CD4-positive, alpha-beta memory T cell (primary cell): ENCODE data around the gene GALK2. TPM values are rescaled to one million over a fixed set of nuclear protein-coding genes. Genes with fewer than 3 reads are reported as not detected.
A peak's percentile ranks its signal among the peaks of the same experiment; 100 is the strongest.

Experiments used
- CTCF ChIA-PET: fragments of 350-600 bp; sonication (Branson Sonifier 250); formaldehyde crosslinking; loops from one replicate; lab custom pipeline; 2021; ENCODE audit warnings: inconsistent platforms; ENCODE audit not compliant: partially characterized antibody; lab: Charles Lee
- POLR2A ChIA-PET: fragments of 350-600 bp; sonication (Branson Sonifier 250); formaldehyde crosslinking; loops from one replicate; lab custom pipeline; 2021; ENCODE audit not compliant: partially characterized antibody; lab: Charles Lee
- DNase-seq, 5 donors: peaks; one replicate each; pipeline versions ENCODE4 v3.0.0 to v3.0.0-alpha.2; 2020 to 2022; ENCODE audit warnings: mixed read lengths in 1 of 5
- H3K27ac ChIP-seq: one replicate; pipeline ENCODE4 v1.7.0; 2013; ENCODE audit warnings: low read depth, low read length
- H3K27me3 ChIP-seq: 2 replicates; pipeline ENCODE4 v1.7.0; 2013; ENCODE audit warnings: mild to moderate bottlenecking, low read length, moderate library complexity; ENCODE audit not compliant: insufficient read depth
- H3K36me3 ChIP-seq: 2 replicates; pipeline ENCODE4 v1.7.0; 2013; ENCODE audit warnings: mild to moderate bottlenecking, low read length, moderate library complexity; ENCODE audit not compliant: insufficient read depth
- H3K4me1 ChIP-seq: 2 replicates; pipeline ENCODE4 v1.7.0; 2013; ENCODE audit warnings: mild to moderate bottlenecking, low read length, moderate library complexity; ENCODE audit not compliant: insufficient read depth
- H3K4me3 ChIP-seq, 2 donors: one replicate each; pipeline ENCODE4 v1.7.0; 2013; ENCODE audit warnings: low read length in 2 of 2, mild to moderate bottlenecking in 1 of 2
- H3K9me3 ChIP-seq, 2 donors: one replicate each; pipeline ENCODE4 v1.7.0; 2013; ENCODE audit warnings: low read length in 2 of 2, control low read depth in 1 of 2; ENCODE audit not compliant: control insufficient read depth in 1 of 2
- H3K27ac Mint-ChIP-seq, 7 donors: one replicate each; pipeline ENCODE4 v1.8.0; 2020 to 2021; ENCODE audit warnings: mixed read lengths in 7 of 7, mild to moderate bottlenecking in 6 of 7, inconsistent platforms in 3 of 7, moderate library complexity in 3 of 7
- H3K27me3 Mint-ChIP-seq, 2 donors: one replicate each; pipeline ENCODE4 v1.8.0; 2020 to 2021; ENCODE audit warnings: mixed read lengths in 2 of 2
- H3K36me3 Mint-ChIP-seq, 2 donors: one replicate each; pipeline ENCODE4 v1.8.0; 2020 to 2021; ENCODE audit warnings: mixed read lengths in 2 of 2, inconsistent platforms in 1 of 2, mild to moderate bottlenecking in 1 of 2
- H3K4me1 Mint-ChIP-seq, 4 donors: one replicate each; pipeline ENCODE4 v1.8.0; 2020 to 2021; ENCODE audit warnings: mixed read lengths in 4 of 4, mild to moderate bottlenecking in 1 of 4
- H3K4me3 Mint-ChIP-seq, 8 donors: one replicate each; pipeline ENCODE4 v1.8.0; 2020 to 2021; ENCODE audit warnings: mixed read lengths in 8 of 8, mild to moderate bottlenecking in 7 of 8, moderate library complexity in 6 of 8, inconsistent platforms in 3 of 8
- H3K9me3 Mint-ChIP-seq, 8 donors: one replicate each; pipeline ENCODE4 v1.8.0; 2020 to 2021; ENCODE audit warnings: mixed read lengths in 8 of 8, mild to moderate bottlenecking in 5 of 8, inconsistent platforms in 3 of 8, moderate library complexity in 1 of 8
- intact Hi-C: fragments of 100-400 bp; cut with micrococcal nuclease; formaldehyde crosslinking; loops from one replicate; pipeline ENCODE4 v1.15.1; 2023
- polyA plus RNA-seq, 2 donors: library from polyadenylated mRNA; unstranded; fragments of 300-500 nt; fragmentation: Illumina TruSeq; gene quantifications; one replicate each; pipeline ENCODE4 v1.2.3, GENCODE V29; 2021
- total RNA-seq, 2 experiments: library from RNA; stranded (reverse); gene quantifications; one replicate each; pipeline ENCODE4 v1.2.3, GENCODE V29; 2021

Gene GALK2
- total and polyA plus RNA-seq, 4 experiments from 2014 or later: 25.4 to 31.5 (median 30.8) TPM

DNA sequence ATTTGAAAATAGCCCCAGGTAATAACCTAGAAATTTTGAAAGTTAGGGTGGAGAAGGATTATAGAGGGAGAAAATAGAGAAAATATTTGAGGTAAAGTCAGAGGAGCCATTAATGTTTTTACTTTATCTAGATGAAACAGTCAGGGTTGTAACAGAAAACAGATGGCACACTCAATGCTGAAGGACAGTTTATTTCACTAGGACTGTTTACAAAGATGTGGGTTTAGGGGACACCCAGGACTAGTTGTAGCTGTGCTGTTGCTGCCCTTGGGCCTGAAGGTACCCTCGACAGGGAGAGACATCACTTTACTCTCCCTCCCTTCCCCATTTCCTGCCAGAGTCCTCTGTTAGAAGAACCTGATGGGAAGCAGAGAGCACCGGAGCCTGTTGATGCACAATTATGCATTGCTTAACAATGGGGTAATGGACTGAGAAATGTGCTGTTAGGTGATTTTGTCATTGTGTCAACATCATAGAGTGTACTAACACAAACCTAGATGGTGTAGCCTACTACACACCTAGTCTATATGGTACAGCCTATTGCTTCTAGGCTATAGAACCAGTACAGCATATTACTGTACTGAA, 103.8 kb downstream of the GALK2 start:
- Mint-ChIP-seq H3K36me3 (peaks cover 36 to 42% of the 10 kb centered on the region in 2 donors), H3K9me3 (no peaks in the 10 kb centered on the region)

DNA sequence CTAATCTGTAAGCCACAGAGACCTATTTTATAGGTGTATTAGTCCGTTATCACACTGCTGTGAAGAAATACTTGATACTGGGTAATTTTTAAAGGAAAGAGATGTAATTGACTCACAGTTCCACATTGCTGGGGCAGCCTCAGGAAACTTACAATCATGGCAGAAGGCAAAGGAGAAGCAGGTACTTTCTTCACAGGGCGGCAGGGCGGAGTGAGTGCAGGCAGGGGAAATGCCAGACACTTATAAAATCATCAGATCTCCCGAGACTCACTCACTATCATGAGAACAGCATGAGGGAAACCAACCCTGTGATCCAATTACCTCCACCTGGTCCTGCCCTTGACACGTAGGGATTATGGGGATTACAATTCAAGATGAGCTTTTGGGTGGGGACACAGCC, 108.7 kb downstream of the GALK2 start:
- Histone ChIP-seq H3K4me1 (no peaks in the 10 kb centered on the region), H3K27me3 (no peaks in the 10 kb centered on the region), H3K27ac (no peak overlapping the region), H3K9me3 (no peaks in the 10 kb centered on the region), H3K36me3 (peaks cover 15% of the 10 kb centered on the region), H3K4me3 (no peak overlapping the region)
- H3K4me3 Mint-ChIP-seq: no peak overlapping the region
- POLR2A ChIA-PET: no interaction called here
- CTCF ChIA-PET: no interaction called here
- no peaks in the 10 kb centered on the region for H3K27me3 Mint-ChIP-seq
- no peak overlapping the region for H3K27ac Mint-ChIP-seq
- no peak for DNase-seq
- H3K36me3 Mint-ChIP-seq: peaks cover 46 to 60% of the 10 kb centered on the region in 2 donors
- peaks cover 0 to 4% (median 2%) of the 10 kb centered on the region in 4 donors for H3K4me1 Mint-ChIP-seq
- H3K9me3 Mint-ChIP-seq: no peaks in the 10 kb centered on the region
- intact Hi-C loops: no loop called here

More for the DNA sequence above, 103.8 kb downstream of the GALK2 start:
- Histone ChIP-seq H3K4me3 (no peak overlapping the region), H3K9me3 (no peaks in the 10 kb centered on the region), H3K27ac (no peak overlapping the region), H3K36me3 (no peaks in the 10 kb centered on the region), H3K27me3 (no peaks in the 10 kb centered on the region), H3K4me1 (no peaks in the 10 kb centered on the region)
- ChIA-PET POLR2A (no interaction called here), CTCF (no interaction called here)
- Mint-ChIP-seq H3K4me1 (peaks cover 0 to 11% (median 5%) of the 10 kb centered on the region in 4 donors), H3K4me3 (no peak overlapping the region), H3K27ac (peak overlapping the region in 1 of 7 donors; percentile 29), H3K27me3 (no peaks in the 10 kb centered on the region)
- intact Hi-C loops: no loop called here
- DNase-seq: no peak

DNA sequence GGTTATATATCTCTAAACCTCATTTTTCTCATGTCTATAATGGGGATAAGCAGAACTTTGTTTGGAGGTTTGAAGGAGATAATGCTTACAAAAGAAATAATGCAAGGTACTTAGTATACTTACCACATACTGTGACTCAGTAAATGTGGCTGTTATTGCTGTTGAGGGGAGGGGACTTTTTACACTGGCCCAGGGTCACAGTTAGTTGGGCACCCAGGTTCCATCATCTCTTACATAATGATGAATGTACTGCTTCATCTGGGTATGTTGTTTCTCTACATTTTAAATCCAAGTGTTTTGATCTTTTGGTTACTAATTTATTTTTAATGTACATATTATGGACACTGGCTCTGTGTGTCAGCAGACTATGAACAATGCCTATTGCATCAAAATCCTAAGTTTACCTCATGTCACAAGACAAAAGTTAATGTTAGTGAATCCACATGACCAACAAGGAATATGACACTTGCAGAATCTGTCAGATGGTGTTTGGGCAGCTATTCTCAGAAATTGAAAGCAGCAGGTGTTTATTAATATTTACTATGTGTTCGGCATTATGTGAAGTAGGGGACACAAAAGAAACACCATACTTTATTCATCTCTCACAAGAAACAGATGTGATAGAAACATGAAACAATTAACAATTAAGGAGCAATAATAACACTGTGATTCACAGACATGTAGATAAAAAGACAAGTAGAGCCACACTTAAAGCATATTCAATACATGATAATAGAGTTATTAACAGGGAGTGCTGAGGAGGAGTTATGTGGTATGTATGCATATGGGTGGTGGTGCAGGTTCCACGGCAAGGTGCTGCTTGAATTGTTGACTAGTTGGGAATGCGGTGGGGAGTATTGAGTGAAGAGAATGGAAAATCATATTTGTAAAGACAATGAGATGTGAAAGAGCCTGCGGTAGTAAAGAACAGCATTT, 109.7 kb downstream of the GALK2 start:
- H3K27ac ChIP-seq: no peak overlapping the region
- DNase-seq: no peak
- Mint-ChIP-seq H3K4me3 (no peak overlapping the region), H3K36me3 (peaks cover 55 to 67% of the 10 kb centered on the region in 2 donors), H3K27me3 (no peaks in the 10 kb centered on the region), H3K9me3 (no peaks in the 10 kb centered on the region), H3K4me1 (peaks cover 0 to 5% (median 2%) of the 10 kb centered on the region in 4 donors), H3K27ac (no peak overlapping the region)
- H3K36me3 ChIP-seq: peaks cover 16% of the 10 kb centered on the region
- intact Hi-C loops: no loop called here
- no peaks in the 10 kb centered on the region for H3K9me3 ChIP-seq
- H3K27me3 ChIP-seq: no peaks in the 10 kb centered on the region
- POLR2A ChIA-PET: no interaction called here
- H3K4me3 ChIP-seq: no peak overlapping the region
- no peaks in the 10 kb centered on the region for H3K4me1 ChIP-seq
- CTCF ChIA-PET: no interaction called here

DNA sequence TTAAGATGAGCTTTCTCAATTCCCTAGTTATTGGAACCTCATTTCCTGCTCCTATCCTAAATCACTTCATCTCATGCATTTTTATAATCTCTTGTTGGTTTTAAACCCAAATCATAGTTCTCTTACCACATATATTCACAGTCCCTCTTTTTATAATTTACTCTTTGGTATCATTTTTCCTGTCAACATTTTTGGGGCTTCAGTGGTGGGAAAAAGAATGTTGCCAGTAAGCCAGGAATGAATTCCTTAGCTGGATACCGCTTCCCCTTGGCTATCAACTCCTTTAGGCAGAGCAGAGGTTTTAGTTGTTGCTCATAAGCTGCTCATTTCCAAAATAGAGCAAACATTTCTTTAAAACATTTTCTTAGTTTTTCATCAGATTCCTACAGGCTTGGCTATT, 112.3 kb downstream of the GALK2 start:
- Histone ChIP-seq H3K9me3 (no peaks in the 10 kb centered on the region), H3K27me3 (no peaks in the 10 kb centered on the region), H3K27ac (no peak overlapping the region), H3K4me1 (no peaks in the 10 kb centered on the region), H3K4me3 (no peak overlapping the region), H3K36me3 (peaks cover 16% of the 10 kb centered on the region)
- peaks cover 0 to 1% (median 0%) of the 10 kb centered on the region in 8 donors for H3K9me3 Mint-ChIP-seq
- CTCF ChIA-PET: no interaction called here
- no peaks in the 10 kb centered on the region for H3K27me3 Mint-ChIP-seq
- peaks cover 73 to 88% of the 10 kb centered on the region in 2 donors for H3K36me3 Mint-ChIP-seq
- peak overlapping the region in 1 of 8 donors; percentile 41 for H3K4me3 Mint-ChIP-seq
- no peak overlapping the region for H3K27ac Mint-ChIP-seq
- peaks cover 0 to 18% (median 5%) of the 10 kb centered on the region in 4 donors for H3K4me1 Mint-ChIP-seq
- DNase-seq: no peak
- intact Hi-C loops: no loop called here
- POLR2A ChIA-PET: no interaction called here

DNA sequence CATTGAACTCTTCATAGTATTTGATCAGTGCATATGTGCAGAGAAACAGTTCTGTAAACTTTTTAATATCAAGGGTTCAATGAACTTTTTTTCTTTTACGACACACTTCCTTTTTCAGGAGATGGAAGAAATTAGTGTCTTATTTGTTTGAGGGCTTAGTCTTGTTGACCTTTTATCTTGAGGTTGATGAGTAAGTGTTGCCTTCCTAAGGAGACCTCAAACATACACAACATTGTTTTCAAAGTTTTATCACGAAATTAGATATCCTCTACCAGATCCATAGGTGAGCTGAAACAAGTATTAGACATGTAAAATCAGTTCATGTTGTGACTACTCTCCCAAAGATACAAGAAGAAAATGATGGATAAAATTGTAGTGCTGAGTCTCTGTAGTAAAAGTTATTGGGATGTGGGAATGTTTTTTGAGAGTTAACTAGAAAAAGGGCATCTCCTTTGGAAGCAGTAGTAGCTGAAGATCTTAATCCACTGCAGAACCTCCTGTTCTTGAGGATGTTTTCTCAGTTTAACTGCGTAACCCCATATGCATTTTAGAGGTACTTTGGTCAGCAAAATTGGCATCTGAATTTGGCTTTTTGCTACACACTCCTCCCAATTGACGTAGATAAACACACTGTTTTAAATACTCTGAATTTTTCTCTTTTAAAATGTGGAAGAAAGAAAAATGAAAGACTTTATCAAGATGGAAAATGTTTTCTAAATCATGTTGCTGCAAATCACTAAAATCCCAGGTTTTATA, 116.8 kb downstream of the GALK2 start:
- peaks cover 0 to 1% (median 0%) of the 10 kb centered on the region in 8 donors for H3K9me3 Mint-ChIP-seq
- H3K4me1 ChIP-seq: no peaks in the 10 kb centered on the region
- CTCF ChIA-PET: no interaction called here
- no peak overlapping the region for H3K4me3 Mint-ChIP-seq
- H3K27ac ChIP-seq: no peak overlapping the region
- POLR2A ChIA-PET: interaction anchor here (1.9 kb wide), 1 partner anchor 409 kb away, joined by 4 read pairs; the partner anchor contains the start of gene EID1
- H3K27ac Mint-ChIP-seq: peak overlapping the region in 1 of 7 donors; percentile 18
- H3K9me3 ChIP-seq: no peaks in the 10 kb centered on the region
- no peak for DNase-seq
- H3K4me3 ChIP-seq: no peak overlapping the region
- H3K27me3 ChIP-seq: no peaks in the 10 kb centered on the region
- H3K4me1 Mint-ChIP-seq: peaks cover 0 to 18% (median 5%) of the 10 kb centered on the region in 4 donors
- peaks cover 80 to 83% of the 10 kb centered on the region in 2 donors for H3K36me3 Mint-ChIP-seq
- intact Hi-C loops: no loop called here
- H3K27me3 Mint-ChIP-seq: no peaks in the 10 kb centered on the region
- H3K36me3 ChIP-seq: peaks cover 24% of the 10 kb centered on the region

DNA sequence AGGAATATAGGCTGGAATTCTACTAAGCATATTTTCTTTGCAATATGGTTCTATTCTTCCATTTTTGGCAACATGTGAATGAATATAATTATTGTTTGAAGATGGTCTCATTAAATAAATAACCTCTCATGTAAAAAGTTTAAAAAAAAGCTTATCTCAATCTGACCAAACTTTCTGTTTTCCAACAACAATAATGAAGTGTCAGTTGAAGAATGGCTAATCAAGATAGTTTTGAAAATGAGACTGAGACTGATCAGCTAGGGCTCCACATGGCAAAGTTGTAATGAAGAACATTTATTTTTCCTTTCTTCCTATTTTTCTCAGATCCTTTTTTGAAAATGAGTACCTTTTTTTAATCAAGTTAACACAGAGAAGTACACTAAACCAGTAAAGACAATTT, 117.4 kb downstream of the GALK2 start:
- H3K9me3 Mint-ChIP-seq: peaks cover 0 to 1% (median 0%) of the 10 kb centered on the region in 8 donors
- Histone ChIP-seq H3K36me3 (peaks cover 23% of the 10 kb centered on the region), H3K4me1 (no peaks in the 10 kb centered on the region), H3K27me3 (no peaks in the 10 kb centered on the region), H3K9me3 (no peaks in the 10 kb centered on the region), H3K4me3 (no peak overlapping the region), H3K27ac (no peak overlapping the region)
- intact Hi-C loops: no loop called here
- H3K4me3 Mint-ChIP-seq: no peak overlapping the region
- H3K27ac Mint-ChIP-seq: no peak overlapping the region
- peaks cover 0 to 18% (median 5%) of the 10 kb centered on the region in 4 donors for H3K4me1 Mint-ChIP-seq
- peaks cover 81 to 83% of the 10 kb centered on the region in 2 donors for H3K36me3 Mint-ChIP-seq
- H3K27me3 Mint-ChIP-seq: no peaks in the 10 kb centered on the region
- DNase-seq: no peak
- CTCF ChIA-PET: no interaction called here
- POLR2A ChIA-PET: interaction anchor here (1.9 kb wide), 1 partner anchor 410 kb away, joined by 4 read pairs; the partner anchor contains the start of gene EID1
